HFFc6 (cell line): ENCODE results near the gene OLFM3. TPM values are rescaled to one million over a fixed set of nuclear protein-coding genes. Genes with fewer than 3 reads are reported as not detected.

Experiments used
- DNase-seq: peaks from one replicate; pipeline ENCODE4 v3.0.0-alpha.2; 2018
- H3K27ac Mint-ChIP-seq: 2 replicates; pipeline ENCODE4 v1.8.0; 2020; ENCODE audit warnings: mild to moderate bottlenecking, mixed read lengths
- H3K27me3 Mint-ChIP-seq: 2 replicates; pipeline ENCODE4 v1.8.0; 2021; ENCODE audit warnings: mild to moderate bottlenecking, moderate library complexity, mixed read lengths; ENCODE audit not compliant: insufficient read depth
- H3K36me3 Mint-ChIP-seq: 2 replicates; pipeline ENCODE4 v1.8.0; 2021; ENCODE audit warnings: low read depth, mixed read lengths
- H3K4me1 Mint-ChIP-seq: 2 replicates; pipeline ENCODE4 v1.8.0; 2020; ENCODE audit warnings: low read depth, mixed read lengths
- H3K4me3 Mint-ChIP-seq: 2 replicates; pipeline ENCODE4 v1.8.0; 2020; ENCODE audit warnings: mild to moderate bottlenecking, moderate library complexity, mixed read lengths
- H3K9me3 Mint-ChIP-seq: 2 replicates; pipeline ENCODE4 v1.8.0; 2020; ENCODE audit warnings: mild to moderate bottlenecking, mixed read lengths
- CTCF ChIP-seq: fragments of 200-600 bp; sonication (generic); IDR thresholded peaks from 2 replicates; pipeline ENCODE4 v1.5.0; 2021; ENCODE audit warnings: antibody characterized with exemption, mild to moderate bottlenecking
- total RNA-seq, 6 experiments: library from RNA; stranded (reverse); fragmentation: NEBNext Ultra II Directional; extraction: Animal tissue kit (Norgen Biotek cat#: 25700); gene quantifications; 2 replicates in 1 of 6; 3 replicates in 5 of 6; pipeline ENCODE4 v1.2.3, GENCODE V29; 2021

The OLFM3 gene
- total RNA-seq, 6 experiments from 2014 or later: not detected

GRCh38 chr1:101854271-101854670 lies 142.5 kb downstream of the OLFM3 start:
- no peak overlapping the region for H3K27ac Mint-ChIP-seq
- TF ChIP-seq CTCF: no peak
- peaks cover 10% of the 10 kb centered on the region for H3K9me3 Mint-ChIP-seq
- no peak for DNase-seq
- no peaks in the 10 kb centered on the region; the same call in 1 of the 2 replicates for H3K36me3 Mint-ChIP-seq
- no peaks in the 10 kb centered on the region for H3K27me3 Mint-ChIP-seq
- no peaks in the 10 kb centered on the region for H3K4me1 Mint-ChIP-seq
- H3K4me3 Mint-ChIP-seq: no peak overlapping the region

- Mint-ChIP-seq H3K27me3 (no peaks in the 10 kb centered on the region), H3K4me3 (no peak overlapping the region), H3K36me3 (no peaks in the 10 kb centered on the region; the same call in 1 of the 2 replicates), H3K4me1 (no peaks in the 10 kb centered on the region), H3K27ac (no peak overlapping the region), H3K9me3 (peaks cover 6% of the 10 kb centered on the region)
- TF ChIP-seq CTCF: no peak
- no peak for DNase-seq
Measured at GRCh38 chr1:101852936-101853335, 143.8 kb downstream of the OLFM3 start.

- H3K27me3 Mint-ChIP-seq: no peaks in the 10 kb centered on the region
- peaks cover 11% of the 10 kb centered on the region for H3K9me3 Mint-ChIP-seq
- TF ChIP-seq CTCF: no peak
- DNase-seq: no peak
- H3K27ac Mint-ChIP-seq: no peak overlapping the region
- H3K36me3 Mint-ChIP-seq: no peaks in the 10 kb centered on the region; the same call in 1 of the 2 replicates
- H3K4me1 Mint-ChIP-seq: no peaks in the 10 kb centered on the region
- no peak overlapping the region for H3K4me3 Mint-ChIP-seq
Measured at GRCh38 chr1:101849356-101849755, 147.4 kb downstream of the OLFM3 start.

GRCh38 chr1:101847626-101848025 lies 149.1 kb downstream of the OLFM3 start:
- H3K4me3 Mint-ChIP-seq: no peak overlapping the region
- no peak overlapping the region for H3K27ac Mint-ChIP-seq
- no peaks in the 10 kb centered on the region; the same call in 1 of the 2 replicates for H3K36me3 Mint-ChIP-seq
- H3K9me3 Mint-ChIP-seq: peaks cover 18% of the 10 kb centered on the region
- DNase-seq: no peak
- H3K4me1 Mint-ChIP-seq: no peaks in the 10 kb centered on the region
- TF ChIP-seq CTCF: no peak
- H3K27me3 Mint-ChIP-seq: no peaks in the 10 kb centered on the region

- H3K4me3 Mint-ChIP-seq: no peak overlapping the region
- H3K4me1 Mint-ChIP-seq: no peaks in the 10 kb centered on the region
- H3K9me3 Mint-ChIP-seq: peaks cover 20% of the 10 kb centered on the region
- no peak for DNase-seq
- H3K27me3 Mint-ChIP-seq: no peaks in the 10 kb centered on the region
- H3K36me3 Mint-ChIP-seq: no peaks in the 10 kb centered on the region; the same call in 1 of the 2 replicates
- no peak for TF ChIP-seq CTCF
- H3K27ac Mint-ChIP-seq: no peak overlapping the region
Measured at GRCh38 chr1:101846820-101847219, 149.9 kb downstream of the OLFM3 start.

GRCh38 chr1:101843160-101843559 lies 153.6 kb downstream of the OLFM3 start:
- H3K4me3 Mint-ChIP-seq: no peak overlapping the region
- no peaks in the 10 kb centered on the region for H3K36me3 Mint-ChIP-seq
- H3K4me1 Mint-ChIP-seq: no peaks in the 10 kb centered on the region
- no peak for DNase-seq
- no peak for TF ChIP-seq CTCF
- H3K27ac Mint-ChIP-seq: no peak overlapping the region
- no peaks in the 10 kb centered on the region for H3K27me3 Mint-ChIP-seq
- peaks cover 37% of the 10 kb centered on the region for H3K9me3 Mint-ChIP-seq
